ENCODE measurements around the gene APOBEC3B.

DNA sequence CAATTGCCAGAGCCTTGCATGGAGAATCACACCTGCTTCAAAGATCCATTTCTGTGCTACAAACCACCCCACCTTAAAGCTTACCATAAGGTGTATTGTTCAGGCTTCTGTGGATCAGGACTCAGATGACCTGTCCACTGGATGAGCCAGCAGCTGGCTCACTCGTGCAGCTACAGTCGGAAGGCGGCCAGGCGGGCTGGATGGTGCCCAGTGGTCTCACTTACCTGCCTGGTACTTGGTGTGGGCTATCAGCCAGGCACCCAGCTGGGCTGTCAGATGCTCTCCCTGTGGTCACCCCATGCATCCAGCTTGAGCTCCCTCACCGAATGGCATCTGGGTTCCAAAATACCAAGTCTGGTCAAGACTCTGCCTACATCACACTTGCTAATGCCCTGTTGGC is 10.9 kb upstream of the APOBEC3B start:
- TF ChIP-seq, protein P1, sequence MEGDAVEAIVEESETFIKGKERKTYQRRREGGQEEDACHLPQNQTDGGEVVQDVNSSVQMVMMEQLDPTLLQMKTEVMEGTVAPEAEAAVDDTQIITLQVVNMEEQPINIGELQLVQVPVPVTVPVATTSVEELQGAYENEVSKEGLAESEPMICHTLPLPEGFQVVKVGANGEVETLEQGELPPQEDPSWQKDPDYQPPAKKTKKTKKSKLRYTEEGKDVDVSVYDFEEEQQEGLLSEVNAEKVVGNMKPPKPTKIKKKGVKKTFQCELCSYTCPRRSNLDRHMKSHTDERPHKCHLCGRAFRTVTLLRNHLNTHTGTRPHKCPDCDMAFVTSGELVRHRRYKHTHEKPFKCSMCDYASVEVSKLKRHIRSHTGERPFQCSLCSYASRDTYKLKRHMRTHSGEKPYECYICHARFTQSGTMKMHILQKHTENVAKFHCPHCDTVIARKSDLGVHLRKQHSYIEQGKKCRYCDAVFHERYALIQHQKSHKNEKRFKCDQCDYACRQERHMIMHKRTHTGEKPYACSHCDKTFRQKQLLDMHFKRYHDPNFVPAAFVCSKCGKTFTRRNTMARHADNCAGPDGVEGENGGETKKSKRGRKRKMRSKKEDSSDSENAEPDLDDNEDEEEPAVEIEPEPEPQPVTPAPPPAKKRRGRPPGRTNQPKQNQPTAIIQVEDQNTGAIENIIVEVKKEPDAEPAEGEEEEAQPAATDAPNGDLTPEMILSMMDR (IDR thresholded peaks at IDR 0.05): no peak
- TF ChIP-seq POLR2A (IDR thresholded peaks at IDR 0.05): no peak
